Mesenchymal stem cell (in vitro differentiated cells and primary cell): Measurements from ENCODE around the gene NAP1L1.
A peak's percentile ranks its signal among the peaks of the same experiment; 100 is the strongest.

Experiments used
- DNase-seq: peaks from one replicate; pipeline ENCODE4 v3.0.0-alpha.2; 2013
- H2AFZ ChIP-seq: one replicate; pipeline ENCODE4 v1.6.1; 2013; ENCODE audit warnings: low read depth, mild to moderate bottlenecking, control low read depth, inconsistent platforms, low read length, moderate library complexity
- H2AK5ac ChIP-seq: 2 replicates; pipeline ENCODE4 v1.6.1; 2013; ENCODE audit warnings: low read length, moderate library complexity, mild to moderate bottlenecking, inconsistent platforms; ENCODE audit not compliant: severe bottlenecking
- H2BK120ac ChIP-seq: one replicate; pipeline ENCODE4 v1.6.1; 2013; ENCODE audit warnings: low read depth, mild to moderate bottlenecking, inconsistent platforms, low read length, moderate library complexity
- H2BK12ac ChIP-seq, 2 experiments: one replicate each; pipeline ENCODE4 v1.6.1; 2013; ENCODE audit warnings: inconsistent platforms in 2 of 2, low read length in 2 of 2, mild to moderate bottlenecking in 2 of 2, moderate library complexity in 2 of 2, control low read depth in 1 of 2
- H2BK15ac ChIP-seq: one replicate; pipeline ENCODE4 v1.6.1; 2013; ENCODE audit warnings: mild to moderate bottlenecking, low read depth, inconsistent platforms; ENCODE audit not compliant: poor library complexity, severe bottlenecking
- H2BK5ac ChIP-seq: 2 replicates; pipeline ENCODE4 v1.6.1; 2013; ENCODE audit warnings: low read depth, mild to moderate bottlenecking, low read length, control low read depth, inconsistent platforms; ENCODE audit not compliant: poor library complexity, severe bottlenecking
- H3K14ac ChIP-seq, 2 experiments: one replicate each; pipeline ENCODE4 v1.6.1; 2013; ENCODE audit warnings: inconsistent platforms in 2 of 2, low read length in 2 of 2, control low read depth in 1 of 2, mild to moderate bottlenecking in 1 of 2, moderate library complexity in 1 of 2
- H3K18ac ChIP-seq, 2 experiments: one replicate each; pipeline ENCODE4 v1.6.1; 2013; ENCODE audit warnings: inconsistent platforms in 2 of 2, low read length in 2 of 2, control low read depth in 1 of 2, low read depth in 1 of 2, mild to moderate bottlenecking in 1 of 2
- H3K23ac ChIP-seq, 2 experiments: one replicate each; pipeline ENCODE4 v1.6.1; 2013; ENCODE audit warnings: inconsistent platforms in 2 of 2, low read length in 2 of 2, mild to moderate bottlenecking in 2 of 2, moderate library complexity in 2 of 2, control low read depth in 1 of 2
- H3K27ac ChIP-seq: 2 replicates; pipeline ENCODE4 v1.5.1; 2013; ENCODE audit warnings: mild to moderate bottlenecking, moderate library complexity, low read length, control low read depth, inconsistent platforms; ENCODE audit not compliant: poor library complexity, severe bottlenecking
- H3K27me3 ChIP-seq, 2 experiments: 2 replicates each; pipeline versions ENCODE4 v1.6.1 to v1.7.0; 2013; ENCODE audit warnings: low read length in 2 of 2, mild to moderate bottlenecking in 2 of 2, moderate library complexity in 2 of 2, control low read depth in 1 of 2, inconsistent platforms in 1 of 2; ENCODE audit not compliant: control insufficient read depth in 1 of 2, insufficient read depth in 1 of 2
- H3K36me3 ChIP-seq, 2 experiments: 2 replicates each; pipeline versions ENCODE4 v1.6.1 to v1.7.0; 2013; ENCODE audit warnings: low read length in 2 of 2, control low read depth in 1 of 2, inconsistent platforms in 1 of 2, low read depth in 1 of 2, mild to moderate bottlenecking in 1 of 2; ENCODE audit not compliant: insufficient read depth in 2 of 2, control insufficient read depth in 1 of 2
- H3K4ac ChIP-seq, 2 experiments: one replicate each; pipeline ENCODE4 v1.6.1; 2013; ENCODE audit warnings: inconsistent platforms in 2 of 2, low read length in 2 of 2, mild to moderate bottlenecking in 2 of 2, moderate library complexity in 2 of 2, control low read depth in 1 of 2, low read depth in 1 of 2
- H3K4me1 ChIP-seq: 2 replicates; pipeline ENCODE4 v1.6.1; 2013; ENCODE audit warnings: low read depth, low read length, control low read depth; ENCODE audit not compliant: control insufficient read depth, insufficient read depth
- H3K4me2 ChIP-seq: 2 replicates; pipeline ENCODE4 v1.6.1; 2013; ENCODE audit warnings: low read length, mild to moderate bottlenecking, inconsistent platforms; ENCODE audit not compliant: poor library complexity, severe bottlenecking
- H3K4me3 ChIP-seq, 2 experiments: 2 replicates each; pipeline versions ENCODE4 v1.5.1 to v1.7.0; 2013; ENCODE audit warnings: low read length in 2 of 2, mild to moderate bottlenecking in 2 of 2, control low read depth in 1 of 2, low read depth in 1 of 2; ENCODE audit not compliant: insufficient read depth in 1 of 2
- H3K79me1 ChIP-seq: replicated peaks from 2 replicates; pipeline ENCODE4 v1.6.1; 2013; ENCODE audit warnings: mild to moderate bottlenecking, control low read depth, low read length, inconsistent platforms; ENCODE audit not compliant: poor library complexity, severe bottlenecking
- H3K9ac ChIP-seq: 2 replicates; pipeline ENCODE4 v1.7.0; 2013; ENCODE audit warnings: mild to moderate bottlenecking, low read length, moderate library complexity
- H3K9me3 ChIP-seq: 2 replicates; pipeline ENCODE4 v1.7.0; 2013; ENCODE audit warnings: mild to moderate bottlenecking, low read length; ENCODE audit not compliant: control insufficient read depth
- H4K8ac ChIP-seq: one replicate; pipeline ENCODE4 v1.6.1; 2013; ENCODE audit warnings: inconsistent platforms, mild to moderate bottlenecking, low read length, moderate library complexity
- H4K91ac ChIP-seq: one replicate; pipeline ENCODE4 v1.6.1; 2013; ENCODE audit warnings: mild to moderate bottlenecking, low read length, inconsistent platforms
- WGBS: methylation state at CpG from one replicate; pipeline ENCODE4 v1.1.7; 2013; ENCODE audit warnings: mixed read lengths; 5-methylcytosine and 5-hydroxymethylcytosine counted together

The NAP1L1 gene

DNA sequence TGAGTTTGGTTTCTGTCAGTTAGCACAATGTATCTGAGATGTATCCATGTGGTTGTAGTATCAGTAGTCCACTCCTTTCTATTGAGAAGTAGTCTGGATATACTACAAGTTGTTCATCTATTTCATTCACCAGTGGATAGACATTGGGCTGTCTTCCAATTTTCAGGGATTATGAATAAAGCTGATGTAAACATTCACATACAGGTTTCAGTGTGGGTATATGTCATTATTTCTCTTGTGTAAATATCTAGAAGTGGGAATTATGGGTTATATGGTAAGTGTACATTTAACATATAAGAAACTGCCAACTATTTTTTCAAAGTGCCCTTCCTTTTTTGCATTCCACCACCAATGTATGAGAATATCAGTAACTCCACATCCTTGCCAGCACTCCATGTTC is 88.8 kb downstream of the NAP1L1 start:
- H2BK120ac ChIP-seq = no peak overlapping the region
- no peaks in the 10 kb centered on the region for H3K27me3 ChIP-seq
- H3K79me1 ChIP-seq = no peaks in the 10 kb centered on the region
- H3K9ac ChIP-seq = no peak overlapping the region
- H3K9me3 ChIP-seq = no peaks in the 10 kb centered on the region
- no peak overlapping the region for H3K4ac ChIP-seq
- H3K18ac ChIP-seq = no peak overlapping the region
- H3K23ac ChIP-seq = no peak overlapping the region
- no peak overlapping the region for H2BK5ac ChIP-seq
- H3K4me2 ChIP-seq = no peak overlapping the region
- no peak for DNase-seq
- no peak overlapping the region for H2BK12ac ChIP-seq
- no peak overlapping the region for H3K27ac ChIP-seq
- H3K4me1 ChIP-seq = peaks cover 1% of the 10 kb centered on the region
- no peaks in the 10 kb centered on the region for H3K36me3 ChIP-seq
- no peak overlapping the region for H4K91ac ChIP-seq
- no peak overlapping the region for H2AFZ ChIP-seq
- H4K8ac ChIP-seq = no peak overlapping the region
- H2AK5ac ChIP-seq = no peak overlapping the region
- no peak overlapping the region for H3K14ac ChIP-seq
- no peak overlapping the region for H2BK15ac ChIP-seq
- no peak overlapping the region for H3K4me3 ChIP-seq

DNA sequence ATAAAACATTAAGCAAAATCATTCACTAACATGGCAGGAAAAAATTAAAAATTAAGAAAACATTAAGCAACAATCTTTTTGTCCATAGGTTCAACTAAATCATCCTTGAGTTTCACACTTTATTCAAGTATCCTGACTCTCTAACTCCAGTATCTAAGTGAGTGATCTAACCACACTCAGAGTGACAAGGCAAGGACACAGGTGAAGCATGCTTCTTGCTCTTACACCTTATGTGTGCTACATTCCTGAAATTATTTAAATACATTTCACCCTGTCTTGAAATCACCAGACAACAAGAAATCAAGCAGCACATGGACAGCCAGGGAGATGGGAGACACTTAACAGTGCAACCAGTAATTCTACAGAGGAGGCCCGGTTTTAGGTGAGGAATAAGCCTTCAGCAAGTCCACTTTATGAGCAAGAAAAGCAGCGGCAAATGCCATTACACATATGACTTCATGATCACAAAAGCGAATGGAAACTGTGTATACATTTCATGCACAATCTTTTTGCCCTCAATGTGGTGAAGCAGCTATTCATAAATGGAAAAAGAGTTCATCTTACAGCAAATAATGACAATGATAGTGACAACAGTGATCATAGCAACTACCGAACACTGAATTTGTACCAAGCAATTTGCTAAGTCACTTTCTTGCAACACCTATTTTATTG is 90.3 kb downstream of the NAP1L1 start:
- Histone ChIP-seq H2BK120ac (no peak overlapping the region), H3K4me3 (no peak overlapping the region), H2BK12ac (peak overlapping the region in 1 of 2 experiments; percentile 66), H3K27ac (no peak overlapping the region), H3K4ac (no peak overlapping the region), H3K9me3 (no peaks in the 10 kb centered on the region), H3K18ac (peak overlapping the region in 1 of 2 experiments; percentile 38), H3K36me3 (no peaks in the 10 kb centered on the region), H2BK5ac (no peak overlapping the region), H3K79me1 (no peaks in the 10 kb centered on the region), H3K4me1 (peaks cover 1% of the 10 kb centered on the region), H3K27me3 (no peaks in the 10 kb centered on the region), H2AFZ (no peak overlapping the region), H4K91ac (no peak overlapping the region), H3K9ac (no peak overlapping the region), H2AK5ac (no peak overlapping the region), H3K23ac (no peak overlapping the region), H4K8ac (no peak overlapping the region), H3K4me2 (no peak overlapping the region), H2BK15ac (no peak overlapping the region), H3K14ac (no peak overlapping the region)
- 83% methylated on average over 3 of the region's 4 CpGs for WGBS
- no peak for DNase-seq

GRCh38 chr12:75991753-75992152 is 92.7 kb downstream of the NAP1L1 start:
- Histone ChIP-seq H3K79me1 (no peaks in the 10 kb centered on the region), H3K23ac (no peak overlapping the region), H2AK5ac (no peak overlapping the region), H2BK15ac (no peak overlapping the region), H3K4ac (no peak overlapping the region), H3K27ac (no peak overlapping the region), H2BK12ac (no peak overlapping the region), H4K8ac (no peak overlapping the region), H4K91ac (no peak overlapping the region), H3K14ac (no peak overlapping the region), H2AFZ (no peak overlapping the region), H3K4me3 (no peak overlapping the region), H3K4me1 (no peaks in the 10 kb centered on the region), H3K18ac (no peak overlapping the region), H3K27me3 (no peaks in the 10 kb centered on the region), H2BK120ac (no peak overlapping the region), H3K36me3 (no peaks in the 10 kb centered on the region), H3K9ac (no peak overlapping the region), H3K4me2 (no peak overlapping the region), H2BK5ac (no peak overlapping the region), H3K9me3 (no peaks in the 10 kb centered on the region)
- WGBS = 76% methylated on average over 3 of the region's 5 CpGs
- DNase-seq = no peak

DNA sequence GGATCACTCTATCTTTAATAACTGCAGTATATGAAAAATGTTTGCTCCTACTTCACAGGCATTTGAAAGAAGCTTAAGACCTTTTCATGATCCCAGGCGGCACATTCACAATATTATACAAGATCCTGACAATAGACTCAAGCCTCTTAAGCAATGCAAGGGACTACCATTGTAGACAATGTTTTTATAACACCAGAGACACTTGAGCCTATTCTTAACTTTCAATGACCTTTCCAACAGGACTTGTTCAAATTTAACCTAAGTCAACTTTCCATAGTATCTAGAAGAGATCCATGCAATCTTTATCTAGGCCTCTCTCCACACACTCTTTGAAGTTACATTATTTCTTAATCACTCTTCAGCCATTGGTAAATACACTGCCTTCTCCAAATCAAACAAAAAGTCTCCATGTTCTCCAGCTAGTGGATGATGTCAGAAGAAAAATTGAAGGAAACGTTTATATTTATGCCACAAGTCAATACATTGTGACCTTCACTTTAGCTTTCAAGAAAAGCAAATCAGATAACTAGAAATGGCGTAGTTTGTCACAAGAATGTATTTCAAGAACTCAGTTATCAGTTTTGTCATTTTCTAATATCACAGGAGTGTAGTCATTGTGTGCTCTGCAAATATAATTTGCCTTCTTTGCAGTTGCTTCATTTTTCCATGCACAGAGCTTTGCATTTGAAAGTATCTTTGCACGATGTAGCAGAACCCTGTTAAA is 94.1 kb downstream of the NAP1L1 start:
- Histone ChIP-seq H3K18ac (no peak overlapping the region), H2BK15ac (no peak overlapping the region), H3K36me3 (no peaks in the 10 kb centered on the region), H3K4me3 (no peak overlapping the region), H2BK120ac (no peak overlapping the region), H3K23ac (no peak overlapping the region), H3K27me3 (no peaks in the 10 kb centered on the region), H2BK12ac (no peak overlapping the region), H3K9me3 (no peaks in the 10 kb centered on the region), H3K79me1 (no peaks in the 10 kb centered on the region), H3K4me1 (no peaks in the 10 kb centered on the region), H4K8ac (no peak overlapping the region), H4K91ac (no peak overlapping the region), H3K4ac (no peak overlapping the region), H3K27ac (no peak overlapping the region), H3K14ac (no peak overlapping the region), H2AFZ (no peak overlapping the region), H2AK5ac (no peak overlapping the region), H2BK5ac (no peak overlapping the region), H3K4me2 (no peak overlapping the region), H3K9ac (no peak overlapping the region)
- WGBS = 98% methylated on average over 2 of the region's 4 CpGs
- no peak for DNase-seq
